Calu3 (cell line): ENCODE data around the gene CACNA1S. TPM values are rescaled to one million over a fixed set of nuclear protein-coding genes. Genes with fewer than 3 reads are reported as not detected.

Experiments
- BruUV-seq: library from RNA; stranded (reverse); fragments of 400-500 nt; replicated peaks from 2 replicates; lab custom pipeline; 2021; lab: Mats Ljungman, UMichigan
- CTCF ChIA-PET: fragments of 300-600 bp; sonication (Branson Sonifier 250); formaldehyde crosslinking; loops from one replicate; lab custom pipeline; 2022; ENCODE audit warnings: antibody characterized with exemption; lab: Charles Lee
- DNase-seq: peaks from one replicate; pipeline ENCODE4 v3.0.0; 2022
- H3K27ac Mint-ChIP-seq: one replicate; pipeline ENCODE4 v1.8.0; 2022; ENCODE audit warnings: mixed read lengths; ENCODE audit not compliant: unreplicated experiment
- H3K27me3 Mint-ChIP-seq: one replicate; pipeline ENCODE4 v1.8.0; 2022; ENCODE audit warnings: mixed read lengths; ENCODE audit not compliant: unreplicated experiment
- H3K36me3 Mint-ChIP-seq: one replicate; pipeline ENCODE4 v1.8.0; 2022; ENCODE audit warnings: mild to moderate bottlenecking, moderate library complexity, mixed read lengths; ENCODE audit not compliant: insufficient read depth, unreplicated experiment
- H3K4me1 Mint-ChIP-seq: one replicate; pipeline ENCODE4 v1.8.0; 2022; ENCODE audit warnings: mild to moderate bottlenecking, low read depth, mixed read lengths; ENCODE audit not compliant: unreplicated experiment
- H3K4me3 Mint-ChIP-seq: one replicate; pipeline ENCODE4 v1.8.0; 2022; ENCODE audit warnings: mild to moderate bottlenecking, low read depth, moderate library complexity, mixed read lengths; ENCODE audit not compliant: unreplicated experiment
- H3K9me3 Mint-ChIP-seq: one replicate; pipeline ENCODE4 v1.8.0; 2022; ENCODE audit warnings: low read depth, mixed read lengths; ENCODE audit not compliant: unreplicated experiment
- CTCF ChIP-seq: fragments of 200-600 bp; IDR thresholded peaks from one replicate; pipeline ENCODE4 v1.8.0; 2022; ENCODE audit warnings: antibody characterized with exemption; ENCODE audit not compliant: unreplicated experiment
- intact Hi-C: fragments of 100-400 bp; cut with micrococcal nuclease; formaldehyde crosslinking; loops from one replicate; pipeline ENCODE4 v1.10.0; 2022; ENCODE audit not compliant: unreplicated experiment
- total RNA-seq: library from RNA; stranded (reverse); gene quantifications from 2 replicates; pipeline ENCODE4 v1.2.3, GENCODE V29; 2022

Gene CACNA1S
- total RNA-seq, 1 experiment from 2014 or later = not detected

DNA sequence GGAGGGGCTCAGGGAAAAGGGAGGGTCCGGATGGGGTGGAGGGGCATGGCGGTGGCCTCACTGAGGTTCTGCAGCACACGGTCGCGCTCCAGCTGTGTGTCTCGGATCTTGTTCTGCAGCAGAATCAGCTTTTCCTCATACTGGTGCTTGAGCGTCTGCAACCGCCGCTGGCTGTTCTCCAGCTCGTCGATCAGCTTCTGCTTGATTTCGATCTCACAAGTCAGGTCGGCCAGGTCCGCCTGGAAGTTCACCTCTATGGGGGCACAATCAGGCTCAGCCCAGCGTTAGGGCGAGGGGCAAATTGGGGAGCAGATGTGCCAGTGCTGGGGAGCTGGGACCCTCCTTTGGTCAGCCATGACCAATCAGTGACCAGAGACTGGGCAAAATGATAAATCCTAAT is 113.9 kb downstream of the CACNA1S start:
- DNase-seq = no peak
- H3K27me3 Mint-ChIP-seq = no peaks in the 10 kb centered on the region
- H3K9me3 Mint-ChIP-seq = no peaks in the 10 kb centered on the region
- H3K36me3 Mint-ChIP-seq = no peaks in the 10 kb centered on the region
- intact Hi-C loops = no loop called here
- H3K4me3 Mint-ChIP-seq = no peak overlapping the region
- CTCF ChIA-PET = interaction anchor here (0.6 kb wide), 2 partner anchors 19 to 22 kb away, joined by 3 read pairs; no protein-coding TSS in a partner anchor
- BruUV-seq = no TSS peak
- no peak overlapping the region for H3K27ac Mint-ChIP-seq
- TF ChIP-seq CTCF = no peak
- H3K4me1 Mint-ChIP-seq = no peaks in the 10 kb centered on the region

GRCh38 chr1:200992382-200993048 is 119.7 kb downstream of the CACNA1S start:
- H3K36me3 Mint-ChIP-seq = no peaks in the 10 kb centered on the region
- H3K4me3 Mint-ChIP-seq = no peak overlapping the region
- CTCF ChIA-PET = no interaction called here
- TF ChIP-seq CTCF = no peak
- no peak for DNase-seq
- no peaks in the 10 kb centered on the region for H3K4me1 Mint-ChIP-seq
- intact Hi-C loops = no loop called here
- H3K27me3 Mint-ChIP-seq = no peaks in the 10 kb centered on the region
- H3K9me3 Mint-ChIP-seq = no peaks in the 10 kb centered on the region
- BruUV-seq = no TSS peak
- no peak overlapping the region for H3K27ac Mint-ChIP-seq

DNA sequence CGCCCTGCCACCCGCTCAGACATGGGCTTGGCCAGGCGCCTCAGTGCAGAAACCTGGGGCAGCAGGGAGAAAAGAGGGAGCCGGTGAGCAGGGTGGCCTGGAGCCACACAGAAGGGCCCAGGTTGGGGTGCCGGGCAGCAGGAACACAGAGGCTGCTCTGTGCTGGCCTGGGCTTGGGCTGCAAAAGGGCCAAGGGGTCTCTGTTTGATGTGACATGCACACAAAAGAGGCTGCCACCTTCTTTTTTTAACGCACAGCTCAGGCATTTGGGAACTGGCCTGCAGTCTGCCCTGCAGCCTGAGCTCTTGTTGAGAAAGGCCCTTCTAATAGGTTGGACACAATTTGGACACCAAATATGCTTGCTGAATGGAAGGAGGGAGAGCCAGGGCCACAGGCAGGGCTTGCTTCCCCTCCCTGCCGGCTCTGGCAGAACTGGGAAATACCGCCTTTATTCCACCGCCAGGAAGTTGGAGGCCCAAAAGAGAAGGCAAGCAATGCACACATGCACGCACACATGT is 121.1 kb downstream of the CACNA1S start:
- H3K4me3 Mint-ChIP-seq = no peak overlapping the region
- H3K27me3 Mint-ChIP-seq = no peaks in the 10 kb centered on the region
- TF ChIP-seq CTCF = no peak
- H3K27ac Mint-ChIP-seq = no peak overlapping the region
- no TSS peak for BruUV-seq
- CTCF ChIA-PET = interaction anchor here (1.3 kb wide), 1 partner anchor 30 kb away, joined by 3 read pairs; no protein-coding TSS in a partner anchor
- intact Hi-C loops = no loop called here
- no peaks in the 10 kb centered on the region for H3K9me3 Mint-ChIP-seq
- no peak for DNase-seq
- no peaks in the 10 kb centered on the region for H3K36me3 Mint-ChIP-seq
- no peaks in the 10 kb centered on the region for H3K4me1 Mint-ChIP-seq

- Mint-ChIP-seq H3K9me3 (no peaks in the 10 kb centered on the region), H3K36me3 (no peaks in the 10 kb centered on the region), H3K27ac (no peak overlapping the region), H3K4me1 (no peaks in the 10 kb centered on the region), H3K4me3 (no peak overlapping the region), H3K27me3 (no peaks in the 10 kb centered on the region)
- TF ChIP-seq CTCF = no peak
- intact Hi-C loops = no loop called here
- DNase-seq = no peak
- CTCF ChIA-PET = interaction anchor here (0.6 to 1.5 kb wide), 3 partner anchors 10 to 371 kb away, joined by 3 read pairs; no protein-coding TSS in a partner anchor
- BruUV-seq = no TSS peak
Observed at GRCh38 chr1:200990114-200990513, 122.1 kb downstream of the CACNA1S start.

Other genes with a start within 250 kb of the CACNA1S start
- not detected in 2 replicates for gene GPR25, start 239.4 kb downstream of the CACNA1S start, total RNA-seq
- gene INAVA, start 217.5 kb downstream of the CACNA1S start, total RNA-seq = 167 and 175 TPM in 2 replicates
- 5.9 and 6.7 TPM in 2 replicates for gene KIF21B, start 88.7 kb downstream of the CACNA1S start, total RNA-seq
- 0.27 TPM in 1 of 2 replicates, not detected in the other for gene ASCL5, start 14.8 kb upstream of the CACNA1S start, total RNA-seq
- gene TMEM9, start 42.0 kb upstream of the CACNA1S start, total RNA-seq = 84.0 and 99.5 TPM in 2 replicates
- gene IGFN1, start 78.4 kb upstream of the CACNA1S start, total RNA-seq = not detected in 2 replicates
- gene PKP1, start 171.1 kb upstream of the CACNA1S start, total RNA-seq = 0.09 and 0.17 TPM in 2 replicates